BE2C (cell line): ENCODE results near the gene DNAH7.

Experiments used
- DNase-seq: peaks from one replicate; pipeline ENCODE4 v3.0.0-alpha.2; 2020
- H3K27me3 ChIP-seq: fragments of 250-450 bp; sonication (Bioruptor Pico); 2 replicates; pipeline ENCODE4 v1.5.1; 2020; ENCODE audit warnings: mild to moderate bottlenecking
- H3K36me3 ChIP-seq: fragments of 250-450 bp; sonication (Bioruptor Pico); 2 replicates; pipeline ENCODE4 v1.5.1; 2020; ENCODE audit warnings: mild to moderate bottlenecking
- H3K4me1 ChIP-seq: fragments of 250-450 bp; sonication (Bioruptor Pico); 2 replicates; pipeline ENCODE4 v1.5.1; 2020
- H3K4me3 ChIP-seq: 2 replicates; pipeline ENCODE4 v1.5.1; 2011; ENCODE audit warnings: low read depth, low read length
- H3K9me3 ChIP-seq: fragments of 250-450 bp; sonication (Bioruptor Pico); 2 replicates; pipeline ENCODE4 v1.5.1; 2020
- TF ChIP-seq, protein P1 (sequence below): IDR thresholded peaks from 2 replicates; pipeline ENCODE4 v1.5.1; 2012; ENCODE audit warnings: mild to moderate bottlenecking, low read depth, low read length

The DNAH7 gene

DNA sequence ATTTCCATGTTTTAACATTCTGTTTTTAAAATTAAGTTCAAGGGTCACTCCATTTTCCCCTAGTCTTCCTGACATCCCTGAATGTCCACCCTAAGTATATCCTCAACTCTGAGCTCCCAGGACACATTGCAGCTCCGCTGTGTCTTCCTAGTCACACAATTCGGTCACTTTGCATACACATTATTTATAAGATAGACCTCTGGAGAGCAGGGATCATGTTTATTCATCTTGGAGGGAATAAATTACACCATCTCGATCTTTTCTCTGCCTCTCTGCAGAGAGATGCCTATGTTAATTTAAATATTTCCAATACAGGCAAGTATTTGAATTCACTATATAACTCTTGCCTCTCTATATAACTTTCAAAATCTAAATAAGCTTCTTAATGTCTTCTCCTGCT, 245.4 kb downstream of the DNAH7 start:
- no peaks in the 10 kb centered on the region for H3K36me3 ChIP-seq
- no peaks in the 10 kb centered on the region for H3K9me3 ChIP-seq
- H3K27me3 ChIP-seq, result no peaks in the 10 kb centered on the region
- TF ChIP-seq, protein P1, sequence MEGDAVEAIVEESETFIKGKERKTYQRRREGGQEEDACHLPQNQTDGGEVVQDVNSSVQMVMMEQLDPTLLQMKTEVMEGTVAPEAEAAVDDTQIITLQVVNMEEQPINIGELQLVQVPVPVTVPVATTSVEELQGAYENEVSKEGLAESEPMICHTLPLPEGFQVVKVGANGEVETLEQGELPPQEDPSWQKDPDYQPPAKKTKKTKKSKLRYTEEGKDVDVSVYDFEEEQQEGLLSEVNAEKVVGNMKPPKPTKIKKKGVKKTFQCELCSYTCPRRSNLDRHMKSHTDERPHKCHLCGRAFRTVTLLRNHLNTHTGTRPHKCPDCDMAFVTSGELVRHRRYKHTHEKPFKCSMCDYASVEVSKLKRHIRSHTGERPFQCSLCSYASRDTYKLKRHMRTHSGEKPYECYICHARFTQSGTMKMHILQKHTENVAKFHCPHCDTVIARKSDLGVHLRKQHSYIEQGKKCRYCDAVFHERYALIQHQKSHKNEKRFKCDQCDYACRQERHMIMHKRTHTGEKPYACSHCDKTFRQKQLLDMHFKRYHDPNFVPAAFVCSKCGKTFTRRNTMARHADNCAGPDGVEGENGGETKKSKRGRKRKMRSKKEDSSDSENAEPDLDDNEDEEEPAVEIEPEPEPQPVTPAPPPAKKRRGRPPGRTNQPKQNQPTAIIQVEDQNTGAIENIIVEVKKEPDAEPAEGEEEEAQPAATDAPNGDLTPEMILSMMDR, result no peak
- no peak overlapping the region for H3K4me3 ChIP-seq
- no peak for DNase-seq
- no peaks in the 10 kb centered on the region for H3K4me1 ChIP-seq

- Histone ChIP-seq H3K4me3 (no peak overlapping the region), H3K4me1 (no peaks in the 10 kb centered on the region), H3K27me3 (no peaks in the 10 kb centered on the region), H3K9me3 (no peaks in the 10 kb centered on the region), H3K36me3 (no peaks in the 10 kb centered on the region)
- no peak for DNase-seq
- TF ChIP-seq, protein P1, result no peak
Observed at GRCh38 chr2:195821566-195821932, 247.1 kb downstream of the DNAH7 start.

DNA sequence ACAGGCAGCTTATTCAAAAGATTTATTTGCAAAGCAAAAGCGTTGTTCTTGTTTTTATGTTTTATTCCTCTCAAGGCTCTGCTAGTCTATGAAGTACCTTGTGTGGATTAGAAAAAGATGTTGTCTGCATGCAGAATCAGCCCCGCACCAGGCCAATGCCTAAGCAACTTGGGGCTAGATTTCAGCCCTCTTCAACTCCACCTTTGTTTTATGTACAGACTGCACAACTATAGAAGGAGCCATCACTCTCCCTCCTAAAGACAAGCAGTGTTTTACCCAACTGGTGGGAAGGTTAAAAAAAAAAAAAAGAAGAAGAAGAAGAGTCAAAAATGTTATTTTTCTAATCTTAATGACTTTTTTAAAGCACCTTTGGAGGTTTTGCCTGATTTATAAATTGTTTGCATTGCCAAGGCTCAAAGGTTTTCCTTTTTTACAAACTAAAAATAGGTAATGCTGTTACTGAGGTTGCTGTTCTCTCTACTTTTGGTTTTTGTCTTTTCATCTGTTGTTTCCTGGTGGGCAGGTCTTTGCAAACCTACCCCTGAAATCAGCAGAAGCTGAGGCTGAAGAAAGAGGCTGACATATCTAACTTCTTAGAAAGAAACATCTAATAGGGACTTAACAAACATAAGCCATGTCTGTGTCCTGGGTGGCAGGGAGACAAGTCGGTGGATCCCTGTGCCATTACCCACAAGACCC, 247.6 kb downstream of the DNAH7 start:
- Histone ChIP-seq H3K4me3 (no peak overlapping the region), H3K4me1 (no peaks in the 10 kb centered on the region), H3K36me3 (no peaks in the 10 kb centered on the region), H3K27me3 (no peaks in the 10 kb centered on the region), H3K9me3 (no peaks in the 10 kb centered on the region)
- TF ChIP-seq, protein P1, result no peak
- DNase-seq, result no peak

- H3K9me3 ChIP-seq, result no peaks in the 10 kb centered on the region
- TF ChIP-seq, protein P1, result no peak
- no peak for DNase-seq
- H3K4me1 ChIP-seq, result no peaks in the 10 kb centered on the region
- no peaks in the 10 kb centered on the region for H3K36me3 ChIP-seq
- H3K4me3 ChIP-seq, result no peak overlapping the region
- H3K27me3 ChIP-seq, result no peaks in the 10 kb centered on the region
Observed at GRCh38 chr2:195820373-195820772, 248.3 kb downstream of the DNAH7 start.

DNA sequence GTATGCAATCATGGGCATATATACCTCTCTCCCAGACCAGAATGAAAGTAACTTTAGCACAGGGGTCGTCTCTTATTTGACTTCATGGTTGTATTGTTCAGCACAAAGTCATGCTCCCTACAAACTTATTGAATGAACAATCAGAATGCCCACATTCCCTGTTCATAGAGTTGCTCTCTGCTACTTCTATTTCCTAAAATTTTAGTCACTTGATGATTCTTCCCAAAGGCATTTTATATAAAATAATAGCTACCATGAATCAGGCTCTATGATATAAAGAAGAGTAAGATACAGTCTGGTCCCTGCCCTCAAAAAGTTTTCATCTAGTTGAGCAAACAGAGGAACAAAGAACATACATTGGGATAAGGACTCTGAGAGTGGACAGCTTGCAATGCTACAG, 249.4 kb downstream of the DNAH7 start:
- H3K27me3 ChIP-seq, result no peaks in the 10 kb centered on the region
- no peak overlapping the region for H3K4me3 ChIP-seq
- no peaks in the 10 kb centered on the region for H3K9me3 ChIP-seq
- H3K36me3 ChIP-seq, result no peaks in the 10 kb centered on the region
- TF ChIP-seq, protein P1, result no peak
- no peaks in the 10 kb centered on the region for H3K4me1 ChIP-seq
- no peak for DNase-seq

GRCh38 chr2:195818526-195818925, 250.1 kb downstream of the DNAH7 start:
- no peak overlapping the region for H3K4me3 ChIP-seq
- no peaks in the 10 kb centered on the region for H3K27me3 ChIP-seq
- TF ChIP-seq, protein P1, result no peak
- no peaks in the 10 kb centered on the region for H3K9me3 ChIP-seq
- H3K36me3 ChIP-seq, result no peaks in the 10 kb centered on the region
- no peaks in the 10 kb centered on the region for H3K4me1 ChIP-seq
- DNase-seq, result no peak
